CD4-positive, CD25-positive, alpha-beta regulatory T cell (primary cell): Measurements from ENCODE around the gene BCL2. TPM values are rescaled to one million over a fixed set of nuclear protein-coding genes. Genes with fewer than 3 reads are reported as not detected.
"Not testable (repeated sequence)": the region's sequence is repeated elsewhere in the genome, so short reads cannot be mapped to it uniquely, and the experiment has no call there.

ENCODE experiments used
- ATAC-seq, 2 donors: fragments of 150-1000 bp; cut with Tn5 transposase; one replicate each; pipeline ENCODE4 v1.10.0; 2021; ENCODE audit warnings: low read depth in 2 of 2, moderate number of reproducible peaks in 2 of 2, moderate library complexity in 1 of 2
- DNase-seq, 3 donors: peaks; one replicate each; pipeline versions ENCODE4 v3.0.0 to v3.0.0-alpha.2; 2012 to 2022; ENCODE audit warnings: mixed read lengths in 1 of 3
- H3K27ac ChIP-seq: one replicate; pipeline ENCODE4 v1.7.0; 2013; ENCODE audit warnings: mild to moderate bottlenecking, low read length; ENCODE audit not compliant: insufficient read depth, poor library complexity, severe bottlenecking
- H3K27me3 ChIP-seq: one replicate; pipeline ENCODE4 v1.7.0; 2013; ENCODE audit warnings: low read length; ENCODE audit not compliant: control insufficient read depth, insufficient read depth
- H3K36me3 ChIP-seq: one replicate; pipeline ENCODE4 v1.7.0; 2013; ENCODE audit warnings: mild to moderate bottlenecking, low read length, moderate library complexity; ENCODE audit not compliant: control insufficient read depth, insufficient read depth
- H3K4me1 ChIP-seq: 2 replicates; pipeline ENCODE4 v1.7.0; 2013; ENCODE audit warnings: mild to moderate bottlenecking, low read length; ENCODE audit not compliant: insufficient read depth, control insufficient read depth, poor library complexity, severe bottlenecking
- H3K4me3 ChIP-seq: one replicate; pipeline ENCODE4 v1.7.0; 2013; ENCODE audit warnings: low read depth, mild to moderate bottlenecking, low read length, moderate library complexity
- H3K9me3 ChIP-seq, 2 experiments: 1 replicate in 1 of 2; 2 replicates in 1 of 2; pipeline ENCODE4 v1.7.0; 2013; ENCODE audit warnings: low read length in 2 of 2, mild to moderate bottlenecking in 1 of 2, moderate library complexity in 1 of 2; ENCODE audit not compliant: control insufficient read depth in 2 of 2
- H3K27ac Mint-ChIP-seq, 3 donors: one replicate each; pipeline ENCODE4 v1.8.0; 2020 to 2022; ENCODE audit warnings: mild to moderate bottlenecking in 3 of 3, mixed read lengths in 3 of 3, moderate library complexity in 2 of 3
- H3K27me3 Mint-ChIP-seq: one replicate; pipeline ENCODE4 v1.8.0; 2022; ENCODE audit warnings: mild to moderate bottlenecking, mixed read lengths
- H3K36me3 Mint-ChIP-seq: one replicate; pipeline ENCODE4 v1.8.0; 2020; ENCODE audit warnings: mixed read lengths
- H3K4me1 Mint-ChIP-seq, 4 donors: one replicate each; pipeline ENCODE4 v1.8.0; 2020 to 2022; ENCODE audit warnings: mixed read lengths in 4 of 4, mild to moderate bottlenecking in 1 of 4
- H3K4me3 Mint-ChIP-seq, 4 donors: one replicate each; pipeline ENCODE4 v1.8.0; 2020 to 2022; ENCODE audit warnings: mild to moderate bottlenecking in 4 of 4, mixed read lengths in 4 of 4, moderate library complexity in 3 of 4
- H3K9me3 Mint-ChIP-seq, 7 donors: one replicate each; pipeline ENCODE4 v1.8.0; 2020 to 2022; ENCODE audit warnings: mixed read lengths in 7 of 7, mild to moderate bottlenecking in 3 of 7, moderate library complexity in 2 of 7
- polyA plus RNA-seq, 4 donors: library from polyadenylated mRNA; unstranded; fragments of 300-500 nt; fragmentation: Illumina TruSeq; gene quantifications; one replicate each; pipeline ENCODE4 v1.2.3, GENCODE V29; 2021
- total RNA-seq: library from RNA; stranded (reverse); gene quantifications from one replicate; pipeline ENCODE4 v1.2.3, GENCODE V29; 2022

The BCL2 gene
- total and polyA plus RNA-seq, 5 donors from 2014 or later = 19.1 to 125 (median 31.1) TPM

- H3K36me3 ChIP-seq = peaks cover 2% of the 10 kb centered on the region
- H3K27ac ChIP-seq = peak overlapping the region; percentile 71
- Mint-ChIP-seq H3K36me3 (peaks cover 5% of the 10 kb centered on the region), H3K9me3 (no peaks in the 10 kb centered on the region), H3K27me3 (no peaks in the 10 kb centered on the region), H3K4me3 (no peak overlapping the region), H3K27ac (no peak overlapping the region), H3K4me1 (peaks cover 12 to 36% (median 20%) of the 10 kb centered on the region in 4 donors)
- H3K4me3 ChIP-seq = peak overlapping the region; percentile 94
- ATAC-seq (no peak), DNase-seq (peak in 1 of 3 donors; percentile 67)
- peaks cover 52% of the 10 kb centered on the region for H3K4me1 ChIP-seq
- no peaks in the 10 kb centered on the region for H3K9me3 ChIP-seq
- H3K27me3 ChIP-seq = no peaks in the 10 kb centered on the region
Measured at GRCh38 chr18:63198098-63198760, 121.3 kb downstream of the BCL2 start.

- Histone ChIP-seq H3K36me3 (peaks cover 2% of the 10 kb centered on the region), H3K27me3 (no peaks in the 10 kb centered on the region), H3K9me3 (no peaks in the 10 kb centered on the region), H3K27ac (peak overlapping the region; percentile 71), H3K4me3 (peak overlapping the region; percentile 94), H3K4me1 (peaks cover 47% of the 10 kb centered on the region)
- H3K9me3 Mint-ChIP-seq = no peaks in the 10 kb centered on the region
- H3K4me3 Mint-ChIP-seq = no peak overlapping the region
- H3K36me3 Mint-ChIP-seq = peaks cover 5% of the 10 kb centered on the region
- no peaks in the 10 kb centered on the region for H3K27me3 Mint-ChIP-seq
- H3K4me1 Mint-ChIP-seq = peaks cover 6 to 36% (median 22%) of the 10 kb centered on the region in 4 donors
- no peak overlapping the region for H3K27ac Mint-ChIP-seq
- ATAC-seq (peak in 1 of 2 donors; percentile 3), DNase-seq (peak in 2 of 3 donors; percentile 28 to 59)
Measured at GRCh38 chr18:63197246-63197869, 122.2 kb downstream of the BCL2 start.

- peaks cover 35% of the 10 kb centered on the region for H3K4me1 ChIP-seq
- peak overlapping the region; percentile 15 to 72 (median 71) for H3K27ac Mint-ChIP-seq
- H3K27ac ChIP-seq = peak overlapping the region; percentile 10
Measured at GRCh38 chr18:63195326-63196159, 124.0 kb downstream of the BCL2 start.

GRCh38 chr18:63192885-63193349, 126.7 kb downstream of the BCL2 start:
- no peak overlapping the region for H3K4me3 ChIP-seq
- no peaks in the 10 kb centered on the region for H3K9me3 Mint-ChIP-seq
- DNase-seq (no peak), ATAC-seq (no peak)
- peak overlapping the region in 2 of 4 donors; percentile 5 to 20 for H3K4me3 Mint-ChIP-seq
- no peaks in the 10 kb centered on the region for H3K9me3 ChIP-seq
- peaks cover 22% of the 10 kb centered on the region for H3K4me1 ChIP-seq
- peaks cover 2% of the 10 kb centered on the region for H3K36me3 ChIP-seq
- H3K36me3 Mint-ChIP-seq = peaks cover 11% of the 10 kb centered on the region
- H3K4me1 Mint-ChIP-seq = peaks cover 22 to 65% (median 43%) of the 10 kb centered on the region in 4 donors
- H3K27me3 Mint-ChIP-seq = no peaks in the 10 kb centered on the region
- no peak overlapping the region for H3K27ac ChIP-seq
- peak overlapping the region; percentile 57 to 87 (median 79) for H3K27ac Mint-ChIP-seq
- H3K27me3 ChIP-seq = no peaks in the 10 kb centered on the region

More at GRCh38 chr18:63195326-63196159, 124.0 kb downstream of the BCL2 start:
- no peak for DNase-seq
- H3K4me3 ChIP-seq = no peak overlapping the region
- Mint-ChIP-seq H3K4me1 (peaks cover 11 to 43% (median 24%) of the 10 kb centered on the region in 4 donors), H3K4me3 (peak overlapping the region in 1 of 4 donors; percentile 5), H3K27me3 (no peaks in the 10 kb centered on the region), H3K9me3 (no peaks in the 10 kb centered on the region), H3K36me3 (peaks cover 11% of the 10 kb centered on the region)
- no peaks in the 10 kb centered on the region for H3K9me3 ChIP-seq
- H3K27me3 ChIP-seq = no peaks in the 10 kb centered on the region
- no peak for ATAC-seq
- H3K36me3 ChIP-seq = peaks cover 2% of the 10 kb centered on the region

GRCh38 chr18:63192126-63192884, 127.3 kb downstream of the BCL2 start:
- peaks cover 11% of the 10 kb centered on the region for H3K36me3 Mint-ChIP-seq

GRCh38 chr18:63191413-63191812, 128.2 kb downstream of the BCL2 start:
- H3K36me3 Mint-ChIP-seq = peaks cover 14% of the 10 kb centered on the region
- H3K27ac ChIP-seq = no peak overlapping the region
- no peak for DNase-seq
- H3K4me3 Mint-ChIP-seq = no peak overlapping the region
- no peak overlapping the region for H3K4me3 ChIP-seq
- H3K36me3 ChIP-seq = peaks cover 2% of the 10 kb centered on the region
- no peaks in the 10 kb centered on the region for H3K27me3 Mint-ChIP-seq
- H3K9me3 Mint-ChIP-seq = no peaks in the 10 kb centered on the region
- H3K4me1 ChIP-seq = peaks cover 23% of the 10 kb centered on the region
- H3K4me1 Mint-ChIP-seq = peaks cover 34 to 80% (median 58%) of the 10 kb centered on the region in 4 donors
- no peak for ATAC-seq
- H3K27me3 ChIP-seq = no peaks in the 10 kb centered on the region
- no peaks in the 10 kb centered on the region for H3K9me3 ChIP-seq
- H3K27ac Mint-ChIP-seq = peak overlapping the region in 1 of 3 donors; percentile 57

More at GRCh38 chr18:63192126-63192884, 127.3 kb downstream of the BCL2 start:
- DNase-seq (no peak), ATAC-seq (no peak)
- H3K36me3 ChIP-seq = peaks cover 2% of the 10 kb centered on the region
- peaks cover 20% of the 10 kb centered on the region for H3K4me1 ChIP-seq
- H3K4me3 ChIP-seq = no peak overlapping the region
- peak overlapping the region in 2 of 4 donors; percentile 27 to 36 for H3K4me3 Mint-ChIP-seq
- peaks cover 28 to 71% (median 49%) of the 10 kb centered on the region in 4 donors for H3K4me1 Mint-ChIP-seq
- H3K27ac Mint-ChIP-seq = peak overlapping the region; percentile 57 to 87 (median 79)
- H3K9me3 Mint-ChIP-seq = no peaks in the 10 kb centered on the region
- H3K27me3 ChIP-seq = no peaks in the 10 kb centered on the region
- H3K27ac ChIP-seq = no peak overlapping the region
- no peaks in the 10 kb centered on the region for H3K27me3 Mint-ChIP-seq
- no peaks in the 10 kb centered on the region for H3K9me3 ChIP-seq

GRCh38 chr18:63190838-63191237, 128.7 kb downstream of the BCL2 start:
- peak overlapping the region in 1 of 4 donors; percentile 36 for H3K4me3 Mint-ChIP-seq
- not testable (repeated sequence) for H3K27ac ChIP-seq, H3K27me3 Mint-ChIP-seq, H3K27me3 ChIP-seq, H3K4me3 ChIP-seq, H3K36me3 ChIP-seq, ATAC-seq, DNase-seq, H3K9me3 ChIP-seq, H3K9me3 Mint-ChIP-seq
- peak overlapping the region in 1 of 3 donors; percentile 78 for H3K27ac Mint-ChIP-seq
- peaks cover 14% of the 10 kb centered on the region for H3K36me3 Mint-ChIP-seq
- H3K4me1 ChIP-seq = peaks cover 23% of the 10 kb centered on the region
- peaks cover 40 to 82% (median 60%) of the 10 kb centered on the region in 4 donors for H3K4me1 Mint-ChIP-seq
